COR-L47 (cell line): ENCODE measurements around the gene CTSA.

Experiments
- DNase-seq: peaks from one replicate; lab custom pipeline; 2025; lab: John Stamatoyannopoulos, UW

The CTSA gene

GRCh38 chr20:45938727-45939438, 47.7 kb downstream of the CTSA start:
- no peak for DNase-seq

- no peak for DNase-seq
These were observed 48.9 kb downstream of the CTSA start for GRCh38 chr20:45940053-45940452.

GRCh38 chr20:45940469-45940868, 49.3 kb downstream of the CTSA start:
- no peak for DNase-seq

- no peak for DNase-seq
These were observed 52.5 kb downstream of the CTSA start for GRCh38 chr20:45943613-45944012.

GRCh38 chr20:45944151-45944964, 53.2 kb downstream of the CTSA start:
- DNase-seq: no peak

- DNase-seq: no peak
These were observed 54.0 kb downstream of the CTSA start for GRCh38 chr20:45944965-45945677.

GRCh38 chr20:45945678-45946148, 54.6 kb downstream of the CTSA start:
- no peak for DNase-seq

GRCh38 chr20:45946149-45946970, 55.2 kb downstream of the CTSA start:
- DNase-seq: no peak

- DNase-seq: no peak
These were observed 56.2 kb downstream of the CTSA start for GRCh38 chr20:45947110-45947866.

GRCh38 chr20:45948261-45948733, 57.2 kb downstream of the CTSA start:
- DNase-seq: no peak
